HepG2 (cell line): ENCODE measurements around the gene AGRP. TPM values are rescaled to one million over a fixed set of nuclear protein-coding genes. Genes with fewer than 3 reads are reported as not detected.
"Not testable (repeated sequence)": the region's sequence is repeated elsewhere in the genome, so short reads cannot be mapped to it uniquely, and the experiment has no call there.

Experiments used
- ATAC-seq: fragments of 200-7000 bp; cut with Tn5 transposase; 3 replicates; pipeline ENCODE4 v1.9.1; 2020; ENCODE audit warnings: mild to moderate bottlenecking, moderate library complexity
- BruUV-seq: library from RNA; stranded (reverse); fragments of 400-500 nt; replicated peaks from 2 replicates; lab custom pipeline; 2021; lab: Mats Ljungman, UMichigan
- CTCF ChIA-PET: fragments of 300-600 bp; formaldehyde crosslinking; extraction: SDS; loops from one replicate; lab custom pipeline; 2021; ENCODE audit warnings: low total read pairs, inconsistent platforms, low intra/inter-chr PET ratio; lab: Yijun Ruan, JAX
- POLR2A ChIA-PET: fragments of 350-600 bp; sonication (Branson Sonifier 250); formaldehyde crosslinking; loops from one replicate; lab custom pipeline; 2020; ENCODE audit warnings: antibody characterized with exemption, inconsistent platforms; lab: Yijun Ruan, JAX
- DNase-seq: peaks from one replicate; pipeline ENCODE4 v3.0.0-alpha.2; 2015; ENCODE audit warnings: low spot score
- FAIRE-seq: peaks from 3 replicates; lab custom pipeline; 2011; peaks lifted over from hg19 to GRCh38; lab: Jason Lieb, UNC
- H2AFZ ChIP-seq: one replicate; pipeline ENCODE4 v1.6.1; 2011; ENCODE audit warnings: low read length, inconsistent platforms
- H3K27ac ChIP-seq: fragments of 300-600 bp; 3 replicates; pipeline ENCODE4 v1.8.0; 2011; ENCODE audit warnings: mixed run types, mild to moderate bottlenecking, mixed read lengths, low read length, inconsistent platforms; ENCODE audit not compliant: insufficient read depth; ENCODE audit errors: extremely low read length
- H3K27me3 ChIP-seq, 2 experiments: fragments of 200-600 bp in 1 of 2; 2 replicates in 1 of 2; 3 replicates in 1 of 2; pipeline versions ENCODE4 v1.6.0 to v1.8.0; 2011; ENCODE audit warnings: low read length in 2 of 2, mild to moderate bottlenecking in 2 of 2, moderate library complexity in 2 of 2, inconsistent platforms in 1 of 2; ENCODE audit not compliant: insufficient read depth in 2 of 2, control insufficient read depth in 1 of 2
- H3K36me3 ChIP-seq, 2 experiments: fragments of 200-600 bp in 1 of 2; replicated peaks in 1 of 2; 2 replicates in 1 of 2; 3 replicates in 1 of 2; pipeline versions ENCODE4 v1.5.1 to v1.8.0; 2011; ENCODE audit warnings: low read length in 2 of 2, inconsistent platforms in 1 of 2; ENCODE audit not compliant: insufficient read depth in 2 of 2, control insufficient read depth in 1 of 2
- H3K4me1 ChIP-seq: 2 replicates; pipeline ENCODE4 v1.5.1; 2012; ENCODE audit warnings: low read length, inconsistent platforms; ENCODE audit not compliant: insufficient read depth
- H3K4me2 ChIP-seq: 2 replicates; pipeline ENCODE4 v1.6.0; 2011; ENCODE audit warnings: low read depth, low read length, inconsistent platforms
- H3K4me3 ChIP-seq, 3 experiments: fragments of 200-600 bp in 1 of 3; sonication (generic), shearing (Covaris generic) in 1 of 3; replicated peaks in 1 of 3; 2 replicates each; pipeline ENCODE4 v1.5.1; 2011 to 2016; ENCODE audit warnings: low read length in 3 of 3, inconsistent platforms in 2 of 3, low read depth in 2 of 3, mild to moderate bottlenecking in 2 of 3, control low read depth in 1 of 3, mixed read lengths in 1 of 3; ENCODE audit not compliant: insufficient read depth in 1 of 3
- H3K79me2 ChIP-seq: one replicate; pipeline ENCODE4 v1.6.1; 2011; ENCODE audit warnings: low read length, inconsistent platforms; ENCODE audit not compliant: insufficient read depth
- H3K9ac ChIP-seq: 2 replicates; pipeline ENCODE4 v1.6.0; 2011; ENCODE audit warnings: mild to moderate bottlenecking, low read depth, low read length, inconsistent platforms; ENCODE audit not compliant: insufficient read depth
- H3K9me3 ChIP-seq: 2 replicates; pipeline ENCODE4 v1.5.1; 2012; ENCODE audit warnings: mild to moderate bottlenecking, low read length
- H4K20me1 ChIP-seq: 2 replicates; pipeline ENCODE4 v1.6.0; 2011; ENCODE audit warnings: inconsistent platforms, mild to moderate bottlenecking, low read length, moderate library complexity; ENCODE audit not compliant: insufficient read depth
- LCORL ChIP-seq, 2 experiments: fragments of 450-650 bp in 1 of 2; sonication (generic) in 1 of 2; formaldehyde crosslinking in 1 of 2; IDR thresholded peaks; 2 replicates each; pipeline versions ENCODE4 v1.5.0 to v1.6.1; 2017 to 2020; ENCODE audit warnings: antibody characterized with exemption in 1 of 2, missing genetic modification reagents in 1 of 2
- NFE2L2 ChIP-seq: fragments of 150-350 bp; IDR thresholded peaks from 2 replicates; pipeline ENCODE4 v1.6.1; 2014; ENCODE audit warnings: low read length
- ZNF121 ChIP-seq: sonication (generic); formaldehyde crosslinking; IDR thresholded peaks from 2 replicates; pipeline ENCODE4 v1.5.0; 2020; ENCODE audit warnings: mild to moderate bottlenecking, missing genetic modification reagents
- ZNF431 ChIP-seq: sonication (generic); formaldehyde crosslinking; IDR thresholded peaks from 2 replicates; pipeline ENCODE4 v1.9.0; 2022; ENCODE audit warnings: missing genetic modification reagents, low read depth, mild to moderate bottlenecking, borderline replicate concordance
- WGBS: methylation state at CpG from one replicate; pipeline ENCODE4 v1.1.6; 2017; ENCODE audit warnings: low lambda C conversion rate; 5-methylcytosine and 5-hydroxymethylcytosine counted together
- in situ Hi-C: cut with HindIII; loops from 2 replicates; pipeline ENCODE4 v1.10.0; 2017; ENCODE audit warnings: low pct_unique_long_range_greater_than_20kb; ENCODE audit not compliant: extremely low pct_ligation_motif_present
- intact Hi-C: fragments of 100-400 bp; cut with micrococcal nuclease; formaldehyde crosslinking; loops from one replicate; pipeline ENCODE4 v1.10.0; 2022; ENCODE audit not compliant: unreplicated experiment
- polyA plus RNA-seq, 8 experiments: library from polyadenylated mRNA; depleted of rRNA in 3 of 8; stranded (reverse) in 7 of 8; unstranded in 1 of 8; fragments of >200 nt; fragmentation: Illumina TruSeq in 4 of 8; extraction: Trizol in 4 of 8; gene quantifications; 2 replicates each; pipeline versions ENCODE4 v1.2.1 to v1.2.3, GENCODE V29; 2011 to 2016; ENCODE audit warnings: low read depth in 4 of 8, missing spikeins in 1 of 8, mixed read lengths in 1 of 8; ENCODE audit not compliant: insufficient read depth in 1 of 8
- total RNA-seq, 5 experiments: library from RNA; depleted of rRNA; stranded (reverse); fragments of >200 nt; fragmentation: Illumina TruSeq; extraction: Trizol; gene quantifications; 2 replicates each; pipeline ENCODE4 v1.2.3, GENCODE V29; 2016; ENCODE audit warnings: low read depth in 1 of 5

Gene AGRP
- total and polyA plus RNA-seq, 2 of the 13 experiments (the other 11 are each of a cell fraction or from before 2014, with no cell fraction given) = not detected

DNA sequence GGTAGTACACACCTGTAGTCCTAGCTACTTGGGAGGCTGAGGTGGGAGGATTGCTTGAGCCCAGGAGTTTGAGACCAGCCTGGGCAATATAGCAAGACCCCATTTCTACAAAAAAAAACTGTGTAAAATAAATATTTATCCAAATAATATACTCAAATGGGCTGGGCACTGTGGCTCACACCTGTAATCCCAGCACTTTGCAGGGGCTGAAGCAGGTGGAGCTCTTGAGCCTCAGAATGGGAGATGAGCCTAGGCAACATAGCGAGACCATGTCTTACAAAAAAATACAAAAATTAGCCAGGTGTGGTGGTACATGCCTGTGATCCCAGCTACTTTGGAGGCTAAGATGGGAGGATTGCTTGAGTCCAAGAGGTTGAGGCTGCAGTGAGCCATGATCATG lies 30.5 kb upstream of the AGRP start:
- H3K27me3 ChIP-seq = peaks cover 0 to 10% of the 10 kb centered on the region in 2 experiments; a peak in 1 of 5 replicates
- H3K4me2 ChIP-seq = peak overlapping the region; percentile 34
- H3K9me3 ChIP-seq; H3K79me2 ChIP-seq; BruUV-seq; FAIRE-seq; H3K27ac ChIP-seq; in situ Hi-C loops; H3K4me3 ChIP-seq; H3K36me3 ChIP-seq; DNase-seq; H4K20me1 ChIP-seq; H3K9ac ChIP-seq; H2AFZ ChIP-seq; TF ChIP-seq LCORL (IDR thresholded peaks at IDR 0.05): not testable (repeated sequence)
- intact Hi-C loops = loop anchor here (1.0 kb wide), 3 partner anchors 20 to 89 kb away; partner anchors contain the start of gene ATP6V0D1
- CTCF ChIA-PET = interaction anchor here (0.8 to 4.2 kb wide), 5 partner anchors 14 to 33 kb away, joined by 3 to 46 read pairs (median 4); partner anchors contain the start of gene ATP6V0D1
- TF ChIP-seq ZNF121 (peak; percentile 53; the same call in 1 of the 2 replicates), LCORL (CRISPR knock-in tag; IDR thresholded peaks at IDR 0.05) (0 out of 2 replicates have a peak, but pooled peaks have one; percentile 16)
- POLR2A ChIA-PET = interaction anchor here (0.6 to 1.5 kb wide), 3 partner anchors 33 to 146 kb away, joined by 3 to 8 read pairs (median 3); partner anchors contain the start of genes ACD and ATP6V0D1
- H3K4me1 ChIP-seq = peaks cover 13% of the 10 kb centered on the region
- WGBS = 70% methylated on average over 1 of the region's 1 CpG
- ATAC-seq = peak; percentile 55

DNA sequence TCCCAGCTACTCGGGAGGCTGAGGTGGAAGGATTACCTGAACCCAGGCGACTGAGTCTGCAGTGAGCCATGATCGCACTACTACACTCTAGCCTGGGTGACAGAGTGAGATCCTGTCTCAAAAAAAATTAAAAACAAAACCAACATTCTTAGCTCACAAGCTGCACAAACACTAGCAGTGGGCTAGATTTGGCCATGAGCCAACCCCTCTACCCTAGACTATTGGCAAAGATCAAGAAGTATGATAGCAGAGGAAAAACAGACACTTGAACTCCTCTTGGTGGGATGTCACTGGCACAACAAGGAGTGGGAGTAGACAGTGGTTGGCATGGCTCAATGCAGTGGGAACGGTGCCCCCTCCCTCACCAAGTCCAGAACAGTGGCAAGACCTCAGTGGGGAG lies 25.7 kb upstream of the AGRP start:
- BruUV-seq = no TSS peak
- peaks cover 9% of the 10 kb centered on the region for H3K4me1 ChIP-seq
- no peaks in the 10 kb centered on the region for H4K20me1 ChIP-seq
- no peaks in the 10 kb centered on the region for H3K9me3 ChIP-seq
- no peak for ATAC-seq
- WGBS = 69% methylated on average over 4 of the region's 4 CpGs
- no peak overlapping the region for H3K9ac ChIP-seq
- no peak for TF ChIP-seq NFE2L2
- TF ChIP-seq ZNF431 (CRISPR knock-in tag) = 0 out of 2 replicates have a peak, but pooled peaks have one; percentile 27
- no peaks in the 10 kb centered on the region for H3K79me2 ChIP-seq
- no peak overlapping the region for H2AFZ ChIP-seq
- intact Hi-C loops (no loop called here), in situ Hi-C loops (no loop called here)
- CTCF ChIA-PET = no interaction called here
- no peak for DNase-seq
- H3K27ac ChIP-seq = no peak overlapping the region
- POLR2A ChIA-PET = no interaction called here
- H3K4me3 ChIP-seq = no peak overlapping the region
- no peak overlapping the region for H3K4me2 ChIP-seq
- FAIRE-seq = no peak
- H3K27me3 ChIP-seq = no peaks in the 10 kb centered on the region
- no peaks in the 10 kb centered on the region for H3K36me3 ChIP-seq
